Stimulated activated CD4-positive, alpha-beta T cell treated with anti-CD3 and anti-CD28 coated beads, TNF-alpha, amount 100 ng/mL, for 1 hour (primary cell): ENCODE measurements around the gene UVSSA.
"Not testable (repeated sequence)": the region's sequence is repeated elsewhere in the genome, so short reads cannot be mapped to it uniquely, and the experiment has no call there.

Experiments used
- DNase-seq, 3 donors: peaks; one replicate each; pipeline ENCODE4 v3.0.0-alpha.2; 2020; ENCODE audit warnings: low read depth in 3 of 3, low spot score in 1 of 3

UVSSA gene

GRCh38 chr4:1315836-1316536 is 31.0 kb upstream of the UVSSA start:
- no peak for DNase-seq

GRCh38 chr4:1316537-1317168 is 30.4 kb upstream of the UVSSA start:
- no peak for DNase-seq

- DNase-seq = no peak
Observed at GRCh38 chr4:1317177-1318045, 29.6 kb upstream of the UVSSA start.

GRCh38 chr4:1318046-1318375 is 29.0 kb upstream of the UVSSA start:
- DNase-seq = no peak

GRCh38 chr4:1318488-1319213 is 28.4 kb upstream of the UVSSA start:
- no peak for DNase-seq

GRCh38 chr4:1321486-1321885 is 25.5 kb upstream of the UVSSA start:
- no peak for DNase-seq

GRCh38 chr4:1321946-1322650 is 24.9 kb upstream of the UVSSA start:
- DNase-seq = no peak

- DNase-seq = no peak
Observed at GRCh38 chr4:1323280-1323634, 23.8 kb upstream of the UVSSA start.

- DNase-seq = no peak
Observed at GRCh38 chr4:1323635-1324442, 23.2 kb upstream of the UVSSA start.

- not testable (repeated sequence) for DNase-seq
Observed at GRCh38 chr4:1324443-1325175, 22.4 kb upstream of the UVSSA start.

GRCh38 chr4:1325176-1325480 is 21.9 kb upstream of the UVSSA start:
- DNase-seq = no peak

GRCh38 chr4:1325681-1326635 is 21.1 kb upstream of the UVSSA start:
- DNase-seq = no peak

- DNase-seq = no peak
Observed at GRCh38 chr4:1326751-1327525, 20.1 kb upstream of the UVSSA start.

- DNase-seq = no peak
Observed at GRCh38 chr4:1327526-1328266, 19.3 kb upstream of the UVSSA start.

GRCh38 chr4:1328267-1329155 is 18.5 kb upstream of the UVSSA start:
- no peak for DNase-seq
